CD14-positive monocyte (primary cell): ENCODE results near the gene WDR47. TPM values are rescaled to one million over a fixed set of nuclear protein-coding genes. Genes with fewer than 3 reads are reported as not detected.

Experiments
- DNase-seq, 3 donors: peaks; one replicate each; pipeline ENCODE4 v3.0.0-alpha.2; 2011 to 2022
- H2AFZ ChIP-seq: 2 replicates; pipeline ENCODE4 v1.6.0; 2012; ENCODE audit warnings: mild to moderate bottlenecking, low read depth, low read length, inconsistent platforms; ENCODE audit not compliant: insufficient read depth, poor library complexity, severe bottlenecking
- H3K27ac ChIP-seq, 2 donors: 1 replicate in 1 of 2; 2 replicates in 1 of 2; pipeline ENCODE4 v1.5.1; 2012 to 2013; ENCODE audit warnings: low read length in 2 of 2, control low read depth in 1 of 2, inconsistent platforms in 1 of 2, low read depth in 1 of 2, mild to moderate bottlenecking in 1 of 2
- H3K27me3 ChIP-seq, 2 donors: one replicate each; pipeline versions ENCODE4 v1.6.0 to v1.6.1; 2011 to 2013; ENCODE audit warnings: low read length in 2 of 2; ENCODE audit not compliant: control insufficient read depth in 2 of 2, insufficient read depth in 2 of 2
- H3K36me3 ChIP-seq, 2 donors: replicated peaks in 1 of 2; 1 replicate in 1 of 2; 2 replicates in 1 of 2; pipeline versions ENCODE4 v1.5.1 to v1.6.1; 2012 to 2013; ENCODE audit warnings: low read length in 2 of 2, control low read depth in 1 of 2, inconsistent platforms in 1 of 2, mild to moderate bottlenecking in 1 of 2; ENCODE audit not compliant: insufficient read depth in 2 of 2, control insufficient read depth in 1 of 2
- H3K4me1 ChIP-seq, 2 donors: 1 replicate in 1 of 2; 2 replicates in 1 of 2; pipeline versions ENCODE4 v1.5.1 to v1.6.1; 2012 to 2013; ENCODE audit warnings: low read length in 2 of 2, control low read depth in 1 of 2, inconsistent platforms in 1 of 2, mild to moderate bottlenecking in 1 of 2, moderate library complexity in 1 of 2; ENCODE audit not compliant: insufficient read depth in 2 of 2, control insufficient read depth in 1 of 2
- H3K4me2 ChIP-seq: replicated peaks from 2 replicates; pipeline ENCODE3; 2012; ENCODE audit warnings: low read length, moderate library complexity, mild to moderate bottlenecking; ENCODE audit not compliant: poor library complexity, severe bottlenecking; ENCODE audit errors: extremely low read depth
- H3K4me3 ChIP-seq, 3 experiments: fragments of 200-600 bp in 1 of 3; sonication (generic) in 1 of 3; replicated peaks in 1 of 3; 1 replicate in 2 of 3; 2 replicates in 1 of 3; pipeline ENCODE4 v1.5.1; 2011 to 2013; ENCODE audit warnings: low read length in 3 of 3, mild to moderate bottlenecking in 3 of 3, control low read depth in 2 of 3, low read depth in 2 of 3, inconsistent platforms in 1 of 3, moderate library complexity in 1 of 3
- H3K79me2 ChIP-seq: 2 replicates; pipeline ENCODE4 v1.6.0; 2012; ENCODE audit warnings: mild to moderate bottlenecking, control low read depth, inconsistent platforms, low read length, moderate library complexity; ENCODE audit not compliant: insufficient read depth
- H3K9ac ChIP-seq: 2 replicates; pipeline ENCODE4 v1.6.0; 2017; ENCODE audit warnings: low read length, mild to moderate bottlenecking; ENCODE audit not compliant: insufficient read depth, poor library complexity, severe bottlenecking
- H3K9me3 ChIP-seq, 2 donors: replicated peaks in 1 of 2; 1 replicate in 1 of 2; 2 replicates in 1 of 2; pipeline versions ENCODE4 v1.5.1 to v1.6.1; 2012 to 2013; ENCODE audit warnings: low read length in 2 of 2, control low read depth in 1 of 2; ENCODE audit not compliant: control insufficient read depth in 1 of 2, insufficient read depth in 1 of 2
- H4K20me1 ChIP-seq: 2 replicates; pipeline ENCODE4 v1.6.0; 2012; ENCODE audit warnings: mild to moderate bottlenecking, low read length, control low read depth, moderate library complexity; ENCODE audit not compliant: insufficient read depth
- H3K27ac Mint-ChIP-seq, 7 donors: one replicate each; pipeline ENCODE4 v1.8.0; 2020; ENCODE audit warnings: mild to moderate bottlenecking in 7 of 7, mixed read lengths in 7 of 7, moderate library complexity in 6 of 7, inconsistent platforms in 2 of 7
- H3K27me3 Mint-ChIP-seq, 3 donors: one replicate each; pipeline ENCODE4 v1.8.0; 2021 to 2022; ENCODE audit warnings: low read depth in 3 of 3, mild to moderate bottlenecking in 3 of 3, mixed read lengths in 3 of 3, moderate library complexity in 3 of 3, inconsistent platforms in 1 of 3
- H3K36me3 Mint-ChIP-seq, 2 donors: one replicate each; pipeline ENCODE4 v1.8.0; 2020; ENCODE audit warnings: mixed read lengths in 2 of 2, inconsistent platforms in 1 of 2, mild to moderate bottlenecking in 1 of 2
- H3K4me1 Mint-ChIP-seq: one replicate; pipeline ENCODE4 v1.8.0; 2020; ENCODE audit warnings: mild to moderate bottlenecking, mixed read lengths
- H3K4me3 Mint-ChIP-seq, 2 donors: one replicate each; pipeline ENCODE4 v1.8.0; 2020; ENCODE audit warnings: mild to moderate bottlenecking in 2 of 2, mixed read lengths in 2 of 2, moderate library complexity in 1 of 2
- H3K9me3 Mint-ChIP-seq, 7 donors: one replicate each; pipeline ENCODE4 v1.8.0; 2020 to 2022; ENCODE audit warnings: mixed read lengths in 7 of 7, mild to moderate bottlenecking in 6 of 7, moderate library complexity in 6 of 7, inconsistent platforms in 2 of 7
- CTCF ChIP-seq: fragments of 200-600 bp; IDR thresholded peaks from one replicate; pipeline ENCODE4 v1.8.0; 2022; ENCODE audit warnings: antibody characterized with exemption, mild to moderate bottlenecking
- WGBS: methylation state at CpG from one replicate; pipeline ENCODE4 v1.1.5; 2013; ENCODE audit warnings: missing lambda C conversion rate; ENCODE audit not compliant: insufficient coverage; 5-methylcytosine and 5-hydroxymethylcytosine counted together
- intact Hi-C, 2 donors: fragments of 100-400 bp; cut with micrococcal nuclease; formaldehyde crosslinking; loops; one replicate each; pipeline versions ENCODE4 v1.15.0 to v1.15.1; 2023
- polyA plus RNA-seq, 3 donors: library from polyadenylated mRNA; depleted of rRNA in 1 of 3; unstranded in 2 of 3; stranded (reverse) in 1 of 3; fragments of 300-500 nt in 2 of 3; fragments of >200 nt in 1 of 3; fragmentation: Illumina TruSeq in 2 of 3; gene quantifications; 1 replicate in 2 of 3; 2 replicates in 1 of 3; pipeline ENCODE4 v1.2.3, GENCODE V29; 2012 to 2021

The WDR47 gene
- polyA plus RNA-seq, 3 donors: 5.2 to 7.6 (median 6.0) TPM

DNA sequence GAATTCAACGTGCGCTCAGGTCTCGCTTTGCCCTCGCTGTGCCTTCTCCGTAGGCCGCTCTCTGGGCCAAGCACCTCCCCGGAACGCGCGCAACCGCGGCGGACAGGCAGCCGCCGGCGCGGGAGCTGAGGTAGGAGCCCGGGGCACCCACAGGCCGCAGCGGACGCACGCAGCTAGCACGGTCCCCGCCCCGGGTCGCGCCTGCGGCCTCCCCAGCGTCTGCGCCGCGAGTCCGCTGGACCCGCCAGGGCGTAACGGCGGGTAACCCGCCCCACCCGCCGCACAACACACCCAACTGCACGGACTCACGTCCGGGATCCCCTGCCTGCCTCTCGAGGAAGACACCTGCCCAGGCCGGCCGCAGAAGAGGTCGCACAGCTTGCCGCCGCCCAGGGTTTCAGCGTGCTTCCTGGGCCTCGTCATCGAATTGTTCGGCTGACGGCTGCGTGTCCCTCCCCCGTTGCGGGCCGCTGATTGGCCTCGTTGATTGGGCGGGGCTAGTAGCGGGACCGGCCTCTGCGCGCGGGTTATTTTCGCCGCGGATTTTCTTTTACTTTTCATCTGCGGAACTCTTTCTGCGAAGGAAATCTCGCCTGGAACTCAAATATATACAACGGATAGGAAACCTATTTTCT lies 78.7 kb downstream of the WDR47 start, which contains the start of gene CLCC1:
Gene CLCC1 (minus strand): TSS at position 433 of the 635 bp plus-strand sequence. CDS start 13,047 bp downstream, outside the sequence.
- Mint-ChIP-seq H3K4me1 (peaks cover 20% of the 10 kb centered on the region), H3K27ac (peak within 1 kb of the TSS; percentile 90 to 97 (median 96)), H3K9me3 (no peaks in the 10 kb centered on the region), H3K4me3 (peak within 1 kb of the TSS; percentile 87 to 90), H3K27me3 (peaks cover 0 to 2% (median 0%) of the 10 kb centered on the region in 3 donors), H3K36me3 (peaks cover 14 to 21% of the 10 kb centered on the region in 2 donors)
- Histone ChIP-seq H3K79me2 (peaks cover 45% of the 10 kb centered on the region), H3K9ac (peak within 1 kb of the TSS; percentile 86), H3K9me3 (no peaks in the 10 kb centered on the region), H3K36me3 (peaks cover 2 to 12% of the 10 kb centered on the region in 2 donors), H2AFZ (peak within 1 kb of the TSS; percentile 80), H4K20me1 (peaks cover 16% of the 10 kb centered on the region), H3K4me3 (peak within 1 kb of the TSS; percentile 52 to 80 (median 73)), H3K4me1 (peaks cover 16 to 21% of the 10 kb centered on the region in 2 donors), H3K27ac (peak within 1 kb of the TSS; percentile 83 to 88), H3K27me3 (no peaks in the 10 kb centered on the region), H3K4me2 (peak within 1 kb of the TSS; percentile 88)
- peak; percentile 84 for DNase-seq
- no peak for TF ChIP-seq CTCF
- WGBS: under 1% methylated on average over 46 of the region's 72 CpGs
- intact Hi-C loops: loop anchor here (10.0 kb wide), 1 partner anchor 152 kb away; the partner anchor contains the start of gene ELAPOR1 (in 2 of the 2)

DNA sequence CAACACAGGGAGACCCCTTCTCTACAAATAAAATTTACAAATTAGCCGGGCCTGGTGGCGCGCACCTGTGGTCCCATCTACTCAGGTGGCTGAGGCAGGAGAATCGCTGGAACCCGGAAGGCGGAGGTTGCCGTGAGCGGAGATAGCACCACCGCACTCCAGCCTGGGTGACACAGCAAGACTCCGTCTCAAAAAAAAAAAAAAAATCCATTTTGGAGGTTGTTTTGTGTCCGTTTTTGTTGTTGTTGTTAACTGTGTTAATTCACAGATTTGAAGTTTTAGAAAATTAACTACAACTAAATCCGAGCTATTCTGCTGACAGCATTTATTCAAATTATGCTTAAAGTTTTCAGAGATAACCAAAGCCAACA lies 79.2 kb downstream of the WDR47 start:
- H2AFZ ChIP-seq: peak overlapping the region; percentile 80
- peaks cover 22% of the 10 kb centered on the region for H3K4me1 Mint-ChIP-seq
- H3K27me3 Mint-ChIP-seq: peaks cover 0 to 2% (median 0%) of the 10 kb centered on the region in 3 donors

More for the DNA sequence above, 79.2 kb downstream of the WDR47 start:
- Mint-ChIP-seq H3K9me3 (no peaks in the 10 kb centered on the region), H3K36me3 (peaks cover 18 to 22% of the 10 kb centered on the region in 2 donors), H3K27ac (peak overlapping the region; percentile 90 to 97 (median 96)), H3K4me3 (peak overlapping the region; percentile 87 to 90)
- no peaks in the 10 kb centered on the region for H3K9me3 ChIP-seq
- no peak for TF ChIP-seq CTCF
- H4K20me1 ChIP-seq: peaks cover 21% of the 10 kb centered on the region
- intact Hi-C loops: loop anchor here (10.0 kb wide), 1 partner anchor 152 kb away; the partner anchor contains the start of gene ELAPOR1 (in 2 of the 2)
- H3K36me3 ChIP-seq: peaks cover 2 to 17% of the 10 kb centered on the region in 2 donors
- H3K4me1 ChIP-seq: peaks cover 16 to 21% of the 10 kb centered on the region in 2 donors
- H3K4me3 ChIP-seq: peak overlapping the region; percentile 52 to 80 (median 73)
- WGBS: 1% methylated on average over 9 of the region's 12 CpGs
- peaks cover 51% of the 10 kb centered on the region for H3K79me2 ChIP-seq
- H3K9ac ChIP-seq: peak overlapping the region; percentile 86
- H3K27ac ChIP-seq: peak overlapping the region; percentile 83 to 88
- DNase-seq: peak in 1 of 3 donors; percentile 7
- H3K4me2 ChIP-seq: peak overlapping the region; percentile 88
- no peaks in the 10 kb centered on the region for H3K27me3 ChIP-seq
